ENCODE data around the gene CXXC5.

The CXXC5 gene

DNA sequence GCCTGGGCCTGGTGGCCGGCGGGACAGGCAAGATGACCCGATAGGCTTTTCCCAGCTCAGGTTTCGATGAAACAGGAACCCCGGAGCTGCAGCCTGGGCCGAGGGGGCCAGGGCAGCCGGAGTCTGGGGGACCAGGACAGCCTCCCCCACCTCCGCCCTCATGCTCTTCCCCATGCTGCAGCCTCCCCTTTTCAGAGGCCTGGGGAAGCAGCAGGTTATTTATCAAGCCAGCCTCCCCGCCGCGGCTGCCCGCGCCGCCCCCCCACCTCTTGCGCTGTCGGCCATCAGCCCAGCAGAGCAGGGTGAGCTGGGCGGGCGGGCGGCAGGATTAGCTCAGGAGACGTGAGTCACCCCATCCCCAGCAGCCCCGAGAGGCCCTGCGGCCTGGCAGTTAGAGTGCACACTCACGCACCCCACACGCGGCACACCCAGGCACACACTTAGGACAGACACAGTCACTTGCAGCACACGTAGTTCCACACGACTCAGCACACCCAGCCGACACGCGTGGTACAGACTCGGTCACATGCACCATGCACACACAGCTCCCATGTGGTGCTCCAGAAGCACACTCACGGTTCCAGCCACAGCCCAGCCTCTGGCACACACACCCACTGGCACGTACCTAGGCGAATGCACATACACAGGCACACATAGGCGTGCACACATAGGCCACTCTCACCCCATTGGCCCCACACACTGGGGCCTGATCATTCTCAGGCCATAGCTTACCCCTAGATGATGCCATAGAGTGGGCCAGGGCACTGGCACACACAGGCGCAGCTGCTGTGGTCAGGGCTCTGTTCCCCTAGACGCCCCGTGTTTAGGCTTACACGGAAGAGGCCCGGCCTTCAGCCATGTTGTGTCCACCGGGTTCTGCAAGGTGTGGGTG is 13.0 kb downstream of the CXXC5 start:
- no peak for DNase-seq (ENCODE audit: low spot score)
- Mint-ChIP-seq H3K27ac (no peak overlapping the region), H3K4me3 (no peak overlapping the region), H3K9me3 (no peaks in the 10 kb centered on the region), H3K36me3 (ENCODE audit: low read depth) (no peaks in the 10 kb centered on the region), H3K27me3 (ENCODE audit: low read depth) (peaks cover 2% of the 10 kb centered on the region), H3K4me1 (ENCODE audit: low read depth) (no peaks in the 10 kb centered on the region)

GRCh38 chr5:139662617-139663016 is 14.5 kb downstream of the CXXC5 start:
- Mint-ChIP-seq H3K9me3 (no peaks in the 10 kb centered on the region), H3K36me3 (ENCODE audit: low read depth) (no peaks in the 10 kb centered on the region), H3K4me3 (no peak overlapping the region), H3K27me3 (ENCODE audit: low read depth) (peaks cover 2% of the 10 kb centered on the region), H3K27ac (no peak overlapping the region), H3K4me1 (ENCODE audit: low read depth) (peaks cover 8% of the 10 kb centered on the region)
- DNase-seq (ENCODE audit: low spot score), result no peak

DNA sequence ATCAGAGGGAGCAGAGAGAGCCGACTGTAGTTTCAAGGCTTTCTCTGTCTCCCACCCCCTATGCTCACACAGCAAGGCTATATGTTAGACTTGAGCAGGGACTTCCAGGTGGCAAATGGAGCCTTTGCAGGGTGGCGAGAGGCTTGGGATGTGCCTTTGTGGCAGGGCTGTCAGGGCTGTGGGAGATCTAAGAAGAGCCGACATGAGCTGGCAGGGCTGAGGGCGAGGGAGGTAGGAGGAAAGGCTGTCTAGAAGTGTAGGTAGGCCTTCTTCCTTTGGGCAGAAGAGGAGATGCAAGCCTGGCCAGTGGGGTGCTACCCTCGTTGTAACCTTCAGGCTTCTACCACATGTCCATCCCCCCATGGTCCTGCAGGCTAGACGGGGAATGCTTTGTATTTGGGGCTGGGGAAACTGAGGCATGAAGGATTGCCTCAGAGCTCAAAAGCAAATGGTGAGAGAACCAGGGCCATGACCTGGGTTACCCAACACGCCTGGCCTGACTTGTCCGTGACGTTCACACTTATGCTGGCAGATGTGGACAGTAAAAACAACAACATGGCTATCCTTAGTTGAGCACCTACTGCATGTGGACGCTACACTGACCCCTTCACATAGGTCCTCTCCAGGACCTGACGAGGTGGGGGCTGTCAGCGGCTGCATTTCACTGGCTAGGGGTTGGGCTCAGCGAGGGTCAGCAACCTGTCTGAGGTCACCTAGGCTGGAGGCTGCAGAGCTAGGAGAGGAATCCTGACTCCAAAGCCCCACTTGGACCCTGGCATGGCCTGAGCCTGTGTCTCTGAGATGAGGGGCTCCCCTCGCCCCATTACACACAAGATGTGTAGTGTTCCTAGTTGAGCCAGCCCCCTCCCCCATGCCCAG is 15.3 kb downstream of the CXXC5 start:
- Mint-ChIP-seq H3K4me3 (no peak overlapping the region), H3K27me3 (ENCODE audit: low read depth) (no peaks in the 10 kb centered on the region), H3K9me3 (no peaks in the 10 kb centered on the region), H3K36me3 (ENCODE audit: low read depth) (no peaks in the 10 kb centered on the region), H3K4me1 (ENCODE audit: low read depth) (peaks cover 10% of the 10 kb centered on the region), H3K27ac (no peak overlapping the region)
- DNase-seq (ENCODE audit: low spot score), result no peak

GRCh38 chr5:139664086-139664693 is 16.0 kb downstream of the CXXC5 start:
- no peak overlapping the region for H3K27ac Mint-ChIP-seq
- no peaks in the 10 kb centered on the region for H3K27me3 Mint-ChIP-seq (ENCODE audit: low read depth)
- no peak overlapping the region for H3K4me3 Mint-ChIP-seq
- H3K9me3 Mint-ChIP-seq, result no peaks in the 10 kb centered on the region
- H3K36me3 Mint-ChIP-seq (ENCODE audit: low read depth), result no peaks in the 10 kb centered on the region
- DNase-seq (ENCODE audit: low spot score), result no peak
- peaks cover 11% of the 10 kb centered on the region for H3K4me1 Mint-ChIP-seq (ENCODE audit: low read depth)

DNA sequence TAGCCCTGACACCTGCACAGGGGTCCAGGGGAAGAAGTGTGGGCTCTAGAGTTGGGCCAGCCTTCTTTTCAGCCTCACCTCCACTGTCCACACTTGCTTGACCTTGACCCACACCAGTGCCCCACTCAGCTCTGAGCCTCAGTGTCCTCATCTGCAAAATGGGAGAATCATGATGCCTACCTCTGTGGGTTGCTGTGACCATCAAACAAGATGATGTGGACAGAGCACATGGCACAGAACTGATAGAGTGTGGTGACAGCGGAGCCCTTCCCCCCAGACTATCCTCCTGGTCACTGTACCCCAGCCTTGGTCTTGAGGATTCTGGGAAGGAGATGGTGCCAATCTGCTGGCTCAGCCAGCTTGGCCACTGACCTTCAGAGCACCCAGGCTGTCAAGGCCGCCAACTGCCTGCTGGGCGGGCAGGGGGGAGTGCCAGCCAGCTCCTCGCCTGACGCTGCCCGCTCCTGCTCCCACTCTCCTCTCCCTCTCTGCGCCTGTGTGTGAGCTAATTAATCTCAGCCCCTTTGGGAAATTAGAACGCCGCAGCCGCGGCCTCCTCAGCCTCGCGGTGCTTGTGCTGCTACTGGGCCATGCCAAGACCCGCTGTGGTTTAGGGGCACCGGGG is 16.7 kb downstream of the CXXC5 start:
- Mint-ChIP-seq H3K27ac (no peak overlapping the region), H3K9me3 (no peaks in the 10 kb centered on the region), H3K4me3 (no peak overlapping the region), H3K27me3 (ENCODE audit: low read depth) (peaks cover 3% of the 10 kb centered on the region), H3K4me1 (ENCODE audit: low read depth) (peaks cover 14% of the 10 kb centered on the region), H3K36me3 (ENCODE audit: low read depth) (no peaks in the 10 kb centered on the region)
- no peak for DNase-seq (ENCODE audit: low spot score)

GRCh38 chr5:139665626-139666025 is 17.5 kb downstream of the CXXC5 start:
- Mint-ChIP-seq H3K9me3 (no peaks in the 10 kb centered on the region), H3K4me3 (no peak overlapping the region), H3K27ac (no peak overlapping the region), H3K36me3 (ENCODE audit: low read depth) (no peaks in the 10 kb centered on the region), H3K4me1 (ENCODE audit: low read depth) (peaks cover 18% of the 10 kb centered on the region), H3K27me3 (ENCODE audit: low read depth) (peaks cover 3% of the 10 kb centered on the region)
- DNase-seq (ENCODE audit: low spot score), result no peak

DNA sequence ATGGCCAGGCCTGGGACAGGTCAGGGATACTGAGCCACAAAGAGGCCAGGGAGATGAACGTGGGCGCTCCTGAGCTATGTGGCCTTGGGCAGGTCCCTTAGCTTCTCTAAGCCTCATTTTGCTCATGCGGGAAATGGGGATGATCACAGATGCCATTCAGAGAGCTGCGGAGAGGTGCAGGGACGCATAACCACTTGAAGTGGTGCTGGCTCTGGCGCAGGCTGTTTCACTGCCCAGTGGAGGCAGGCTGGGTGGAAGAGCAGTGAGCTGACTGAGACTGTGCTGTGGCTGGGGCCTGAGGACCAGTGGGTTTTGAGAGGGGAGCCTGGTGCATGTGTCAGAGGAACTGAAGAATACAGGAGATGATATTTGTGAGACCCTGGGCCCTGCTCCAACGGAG is 18.4 kb downstream of the CXXC5 start:
- Mint-ChIP-seq H3K27ac (no peak overlapping the region), H3K36me3 (ENCODE audit: low read depth) (no peaks in the 10 kb centered on the region), H3K27me3 (ENCODE audit: low read depth) (peaks cover 3% of the 10 kb centered on the region), H3K4me1 (ENCODE audit: low read depth) (peaks cover 19% of the 10 kb centered on the region), H3K9me3 (no peaks in the 10 kb centered on the region), H3K4me3 (no peak overlapping the region)
- DNase-seq (ENCODE audit: low spot score), result no peak

DNA sequence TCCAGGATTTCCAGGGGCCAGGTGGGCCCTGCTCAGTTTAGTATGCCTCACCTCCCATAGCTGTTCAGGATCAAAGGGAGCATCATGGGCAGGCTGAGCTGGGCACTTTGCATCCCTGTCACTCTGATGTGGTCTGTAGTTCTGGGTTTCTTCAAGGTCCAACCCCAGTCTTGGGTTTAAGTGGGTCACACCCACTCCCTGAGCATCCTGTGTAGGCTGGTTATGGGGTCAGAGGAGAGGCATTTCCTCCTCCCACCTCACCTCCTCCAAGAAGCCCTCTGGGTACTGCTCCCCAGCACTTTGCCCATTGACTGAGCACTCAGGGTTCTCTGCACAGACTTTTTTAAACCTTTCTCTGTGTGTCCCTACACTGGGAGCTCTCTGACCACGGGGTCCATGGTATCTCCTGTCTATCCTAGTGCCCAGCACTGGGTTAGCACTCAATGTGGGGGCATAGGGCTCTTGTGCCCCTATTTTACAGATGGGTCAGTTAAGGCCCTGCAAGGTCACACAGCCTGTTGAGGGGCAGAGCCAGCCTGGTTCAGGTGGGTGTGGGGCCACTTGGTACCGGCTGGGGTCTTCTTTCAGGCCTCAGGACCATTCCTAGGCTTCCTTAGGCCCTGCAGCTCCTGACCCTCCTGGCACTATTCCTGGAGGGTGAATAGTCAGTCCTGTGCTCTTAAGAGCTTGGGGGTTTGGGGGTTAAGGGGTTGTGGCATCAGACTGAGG is 19.0 kb downstream of the CXXC5 start:
- Mint-ChIP-seq H3K27me3 (ENCODE audit: low read depth) (peaks cover 3% of the 10 kb centered on the region), H3K36me3 (ENCODE audit: low read depth) (no peaks in the 10 kb centered on the region), H3K4me3 (no peak overlapping the region), H3K9me3 (no peaks in the 10 kb centered on the region), H3K27ac (no peak overlapping the region), H3K4me1 (ENCODE audit: low read depth) (peaks cover 19% of the 10 kb centered on the region)
- no peak for DNase-seq (ENCODE audit: low spot score)

DNA sequence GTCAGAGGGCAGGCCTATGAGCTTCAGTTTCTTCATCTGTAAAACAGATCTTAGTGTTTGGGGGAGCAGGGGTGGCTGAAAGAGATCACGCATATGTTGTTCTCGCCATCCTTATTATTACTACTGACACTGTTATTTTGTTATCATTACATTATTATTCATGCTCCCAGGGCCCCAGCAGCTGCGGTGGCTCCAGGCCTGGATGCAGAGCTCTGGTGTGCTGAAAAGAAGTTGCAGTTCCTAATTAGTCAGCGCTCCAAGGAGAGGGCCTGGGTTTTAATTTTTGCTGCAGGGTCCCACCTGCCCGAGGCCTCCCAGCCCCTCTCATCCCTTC is 19.5 kb downstream of the CXXC5 start:
- Mint-ChIP-seq H3K27me3 (ENCODE audit: low read depth) (peaks cover 3% of the 10 kb centered on the region), H3K9me3 (no peaks in the 10 kb centered on the region), H3K27ac (no peak overlapping the region), H3K36me3 (ENCODE audit: low read depth) (no peaks in the 10 kb centered on the region), H3K4me3 (peak overlapping the region; percentile 34), H3K4me1 (ENCODE audit: low read depth) (peaks cover 19% of the 10 kb centered on the region)
- DNase-seq (ENCODE audit: low spot score), result no peak

- Mint-ChIP-seq H3K4me1 (ENCODE audit: low read depth) (peaks cover 19% of the 10 kb centered on the region), H3K9me3 (no peaks in the 10 kb centered on the region), H3K36me3 (ENCODE audit: low read depth) (no peaks in the 10 kb centered on the region), H3K4me3 (peak overlapping the region; percentile 70), H3K27ac (no peak overlapping the region), H3K27me3 (ENCODE audit: low read depth) (peaks cover 3% of the 10 kb centered on the region)
- peak; percentile 46 for DNase-seq (ENCODE audit: low spot score)
Measured at GRCh38 chr5:139668064-139668880, 20.1 kb downstream of the CXXC5 start.

DNA sequence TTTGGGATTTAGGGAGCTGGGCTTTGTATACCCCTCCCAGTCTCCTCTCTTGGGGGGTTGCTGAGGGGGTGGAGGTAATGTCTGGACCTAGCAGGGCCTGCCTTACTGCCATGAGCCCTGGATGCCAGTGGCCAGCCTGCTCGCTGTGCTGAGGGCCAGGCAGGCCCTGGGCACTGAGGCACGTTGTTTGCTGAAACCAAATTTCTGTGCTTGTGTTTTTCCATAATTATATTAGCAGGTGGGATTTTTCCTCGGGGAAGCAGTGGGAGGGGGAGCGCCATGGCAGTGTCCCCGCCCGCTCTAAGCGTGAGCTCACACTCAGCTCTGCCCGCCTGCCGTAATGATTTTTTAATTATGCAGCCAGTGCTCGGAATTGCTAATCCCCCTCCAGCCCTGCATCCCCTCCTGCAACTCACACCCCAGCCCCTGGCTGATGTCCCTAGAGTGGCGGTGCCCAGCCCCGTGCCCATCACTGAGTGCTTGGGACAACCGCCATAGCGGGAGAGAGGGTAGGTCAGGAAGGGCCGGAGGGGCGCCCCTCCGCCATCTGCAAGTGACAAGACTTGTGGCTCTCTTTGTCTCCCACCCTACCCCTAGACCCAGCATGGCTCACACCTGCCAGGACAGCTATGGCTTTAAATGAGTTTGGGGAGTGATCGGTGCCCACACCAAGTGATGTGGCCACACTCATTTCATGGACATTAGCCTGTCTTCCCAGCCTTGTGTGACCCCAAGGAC is 20.9 kb downstream of the CXXC5 start:
- DNase-seq (ENCODE audit: low spot score), result no peak
- Mint-ChIP-seq H3K4me3 (peak overlapping the region; percentile 70), H3K36me3 (ENCODE audit: low read depth) (no peaks in the 10 kb centered on the region), H3K27ac (no peak overlapping the region), H3K4me1 (ENCODE audit: low read depth) (peaks cover 19% of the 10 kb centered on the region), H3K27me3 (ENCODE audit: low read depth) (peaks cover 3% of the 10 kb centered on the region), H3K9me3 (no peaks in the 10 kb centered on the region)

DNA sequence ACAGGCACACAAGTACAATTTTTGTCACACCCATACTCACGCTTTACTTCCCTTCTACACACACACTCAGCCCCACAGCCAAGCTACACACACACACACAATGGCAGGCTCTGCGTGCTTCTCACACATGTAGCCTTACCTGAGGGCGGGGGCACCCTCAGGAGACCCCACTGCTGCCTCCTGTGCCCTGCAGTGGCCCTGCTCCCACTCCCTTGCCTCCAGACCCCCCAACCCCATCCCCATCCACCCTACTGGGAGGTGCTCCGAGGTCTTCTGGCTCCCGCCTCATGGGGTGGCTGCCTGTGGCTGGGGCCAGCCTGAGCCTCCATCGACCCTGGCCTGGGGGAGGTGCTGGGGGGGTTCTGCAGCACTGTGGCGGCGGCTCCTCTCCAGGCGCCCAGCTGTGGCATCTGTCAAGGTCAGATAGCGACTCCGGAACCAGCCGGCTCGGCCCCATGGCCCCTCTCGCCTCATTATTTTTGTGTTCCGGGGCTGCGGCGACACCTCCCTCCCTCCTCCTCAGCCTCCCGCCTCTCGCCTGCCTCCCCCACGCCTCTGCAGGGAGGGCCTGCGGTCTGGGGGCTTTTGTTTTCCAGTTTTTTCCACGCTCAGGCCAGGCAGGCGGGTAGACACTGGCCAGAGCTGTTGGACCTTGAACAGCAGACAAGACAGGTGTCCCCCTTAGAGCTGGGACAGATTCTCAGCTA is 21.7 kb downstream of the CXXC5 start:
- Mint-ChIP-seq H3K27me3 (ENCODE audit: low read depth) (peaks cover 3% of the 10 kb centered on the region), H3K9me3 (no peaks in the 10 kb centered on the region), H3K36me3 (ENCODE audit: low read depth) (no peaks in the 10 kb centered on the region), H3K4me1 (ENCODE audit: low read depth) (peaks cover 19% of the 10 kb centered on the region), H3K4me3 (peak overlapping the region; percentile 10), H3K27ac (peak overlapping the region; percentile 32)
- DNase-seq (ENCODE audit: low spot score), result no peak

Data from T-helper 2 cell treated with Interferon-gamma antibody and Interleukin-4, amounts not matched to agents 5 μg/mL and 100 μg/mL, for 36 hours (primary cell).